Measurements from ENCODE around the gene GOLT1A. TPM values are rescaled to one million over a fixed set of nuclear protein-coding genes. Genes with fewer than 3 reads are reported as not detected.

Gene GOLT1A
- total and polyA plus RNA-seq, 4 donors = 14.1 to 103 (median 52.7) TPM

- no peaks in the 10 kb centered on the region for H3K27me3 ChIP-seq (ENCODE audit: control insufficient read depth in 4 of 4, insufficient read depth in 4 of 4, low read length in 3 of 4)
- WGBS = 80% methylated on average over 1 of the region's 1 CpG
- no peaks in the 10 kb centered on the region for H3K4me1 ChIP-seq (ENCODE audit: control insufficient read depth in 4 of 4, insufficient read depth in 4 of 4, low read length in 3 of 4)
- H3K27ac ChIP-seq (ENCODE audit: low read depth in 1 of 2, low read length in 2 of 2) = no peak overlapping the region
- TF ChIP-seq HNF4G (IDR thresholded peaks at IDR 0.05) (no peak), HNF4A (conservative IDR thresholded peaks at IDR 0.05) (no peak), JUND (IDR thresholded peaks at IDR 0.05) (no peak), FOXA1 (IDR thresholded peaks at IDR 0.05) (no peak), FOXA2 (IDR thresholded peaks at IDR 0.05) (no peak), SP1 (IDR thresholded peaks at IDR 0.05) (no peak), GABPA (IDR thresholded peaks at IDR 0.05 in 1 of 2, conservative IDR thresholded peaks at IDR 0.05 in 1 of 2) (no peak), CTCF (IDR thresholded peaks at IDR 0.05; ENCODE audit: low read depth, low read length, missing input control) (no peak), RXRA (IDR thresholded peaks at IDR 0.05) (no peak), TAF1 (conservative IDR thresholded peaks at IDR 0.05) (no peak), YY1 (IDR thresholded peaks at IDR 0.05) (no peak), ATF3 (IDR thresholded peaks at IDR 0.05) (no peak), EGR1 (IDR thresholded peaks at IDR 0.05; ENCODE audit: low read depth in 2 of 2) (no peak), ZBTB33 (IDR thresholded peaks at IDR 0.05) (no peak), NR2F2 (IDR thresholded peaks at IDR 0.05) (no peak), RAD21 (IDR thresholded peaks at IDR 0.05) (no peak), REST (IDR thresholded peaks at IDR 0.05) (no peak), MAX (IDR thresholded peaks at IDR 0.05) (no peak)
- H3K9ac ChIP-seq (ENCODE audit: low read depth in 1 of 2, low read length in 2 of 2) = no peak overlapping the region
- no peaks in the 10 kb centered on the region for H3K36me3 ChIP-seq (ENCODE audit: control insufficient read depth in 4 of 4, insufficient read depth in 3 of 4, low read depth in 1 of 4, low read length in 3 of 4)
- DNase-seq (ENCODE audit: low spot score) = no peak
- no peaks in the 10 kb centered on the region for H3K9me3 ChIP-seq (ENCODE audit: control insufficient read depth in 4 of 4, low read length in 3 of 4)
- H3K4me3 ChIP-seq (ENCODE audit: low read depth in 1 of 3, low read length in 3 of 3) = no peak overlapping the region
Observed at GRCh38 chr1:204181116-204181515, 32.7 kb downstream of the GOLT1A start.
